Ovary (tissue), 9 donors: ENCODE data around the gene ACVRL1. TPM values are rescaled to one million over a fixed set of nuclear protein-coding genes. Genes with fewer than 3 reads are reported as not detected.

Experiments used
- DNase-seq, 5 donors: peaks; one replicate each; pipeline ENCODE4 v3.0.0-alpha.2; 2019 to 2020
- H3K27ac ChIP-seq, 2 donors: fragments of 200-600 bp; one replicate each; pipeline versions ENCODE4 v1.5.1 to v1.8.0; 2019 to 2022
- H3K27me3 ChIP-seq: fragments of 200-600 bp; one replicate; pipeline ENCODE4 v1.8.0; 2022
- H3K36me3 ChIP-seq: fragments of 200-600 bp; sonication (generic); one replicate; pipeline ENCODE4 v1.5.1; 2019
- H3K4me1 ChIP-seq: one replicate; pipeline ENCODE4 v1.8.1; 2013; ENCODE audit warnings: mild to moderate bottlenecking, moderate library complexity; ENCODE audit not compliant: insufficient read depth
- H3K4me3 ChIP-seq: fragments of 200-600 bp; sonication (generic); one replicate; pipeline ENCODE4 v1.5.1; 2017
- H3K9me3 ChIP-seq, 2 donors: fragments of 200-600 bp in 1 of 2; sonication (generic) in 1 of 2; one replicate each; pipeline versions ENCODE4 v1.5.1 to v1.8.1; 2013 to 2019; ENCODE audit warnings: mild to moderate bottlenecking in 1 of 2, moderate library complexity in 1 of 2
- CTCF ChIP-seq, 3 donors: fragments of 450-650 bp in 2 of 3; fragments of 200-600 bp in 1 of 3; IDR thresholded peaks; one replicate each; pipeline versions ENCODE4 v1.5.1 to v1.8.0; 2016 to 2022; ENCODE audit warnings: antibody characterized with exemption in 3 of 3, mild to moderate bottlenecking in 1 of 3
- EP300 ChIP-seq: sonication (generic); formaldehyde crosslinking; IDR thresholded peaks from one replicate; pipeline ENCODE4 v1.6.1; 2017; ENCODE audit warnings: antibody characterized with exemption
- POLR2A ChIP-seq: fragments of 450-650 bp; IDR thresholded peaks from one replicate; pipeline ENCODE4 v1.6.1; 2017; ENCODE audit warnings: antibody characterized with exemption, mild to moderate bottlenecking, moderate library complexity
- WGBS, 3 donors: extraction: QIAGEN DNeasy Blood & Tissue Kit in 1 of 3; methylation state at CpG; one replicate each; pipeline versions ENCODE4 v1.1.5 to v1.1.7; 2013 to 2017; 5-methylcytosine and 5-hydroxymethylcytosine counted together
- intact Hi-C, 4 donors: fragments of 100-400 bp; cut with DNase I; formaldehyde crosslinking; loops; one replicate each; pipeline versions ENCODE4 v1.11.0 to v1.15.1; 2022 to 2023
- polyA plus RNA-seq, 2 donors: library from polyadenylated mRNA; stranded (reverse); fragments of 200-250 nt in 1 of 2; fragments of 350-450 nt in 1 of 2; fragmentation: Illumina TruSeq in 1 of 2; extraction: RNeasy Lipid Tissue Mini Kit (QIAGEN cat#74804) in 1 of 2; gene quantifications; one replicate each; pipeline ENCODE4 v1.2.3, GENCODE V29; 2013 to 2014
- total RNA-seq, 7 donors: library from RNA; depleted of rRNA in 2 of 7; stranded (reverse); fragments of >200 nt in 2 of 7; fragmentation: NEBNext Ultra II Directional in 3 of 7; extraction: Animal tissue kit (Norgen Biotek cat#: 25700) in 3 of 7; gene quantifications; one replicate each; pipeline versions ENCODE4 v1.1.0 to v1.2.4, GENCODE V29; 2016 to 2023
- donor health status: DM: no; HTN: no; CAD: no; lungs with moderate emphysema.
- donor health status: DM: no; HTN: no; CAD: no.
- donor health status: Bipolar disorder and iron deficiency.
- donor health status: DM: yes; HTN: yes; CAD: no.
- donor health status: DM: no; HTN: no; CAD: no.
- donor health status: DM: yes; HTN: yes; CAD: no.

ACVRL1 gene
- total and polyA plus RNA-seq, 9 donors: 5.7 to 17.6 (median 11.2) TPM

GRCh38 chr12:51888316-51889215, 18.7 kb upstream of the ACVRL1 start:
- Histone ChIP-seq H3K27me3 (no peaks in the 10 kb centered on the region), H3K36me3 (no peaks in the 10 kb centered on the region), H3K4me1 (no peaks in the 10 kb centered on the region), H3K27ac (no peak overlapping the region), H3K9me3 (no peaks in the 10 kb centered on the region), H3K4me3 (no peak overlapping the region)
- intact Hi-C loops: no loop called here
- DNase-seq: no peak
- WGBS, 3 donors: 69 to 74% (median 73%) methylated on average over 15 of the region's 15 CpGs
- no peak for TF ChIP-seq POLR2A
- TF ChIP-seq EP300: no peak
- TF ChIP-seq CTCF (IDR thresholded peaks at IDR 0.05): no peak

GRCh38 chr12:51889216-51890132, 17.8 kb upstream of the ACVRL1 start:
- intact Hi-C loops: no loop called here
- Histone ChIP-seq H3K36me3 (no peaks in the 10 kb centered on the region), H3K9me3 (no peaks in the 10 kb centered on the region), H3K4me3 (no peak overlapping the region), H3K27ac (no peak overlapping the region), H3K4me1 (no peaks in the 10 kb centered on the region), H3K27me3 (no peaks in the 10 kb centered on the region)
- 80 to 81% (median 81%) methylated on average over 21 of the region's 21 CpGs for WGBS, 3 donors
- TF ChIP-seq EP300 (no peak), CTCF (IDR thresholded peaks at IDR 0.05) (no peak), POLR2A (no peak)
- peak in 1 of 5 donors; percentile 4 for DNase-seq

- Histone ChIP-seq H3K9me3 (no peaks in the 10 kb centered on the region), H3K4me3 (no peak overlapping the region), H3K36me3 (no peaks in the 10 kb centered on the region), H3K4me1 (no peaks in the 10 kb centered on the region), H3K27me3 (no peaks in the 10 kb centered on the region), H3K27ac (no peak overlapping the region)
- intact Hi-C loops: no loop called here
- DNase-seq: no peak
- TF ChIP-seq CTCF (IDR thresholded peaks at IDR 0.05) (no peak), EP300 (no peak)
- WGBS, 3 donors: 85 to 88% (median 86%) methylated on average over 2 of the region's 2 CpGs
These were observed 17.2 kb upstream of the ACVRL1 start for GRCh38 chr12:51890133-51890464.

- WGBS, 3 donors: 81 to 89% (median 86%) methylated on average over 19 to 22 of the region's 22 CpGs
- Histone ChIP-seq H3K27ac (no peak overlapping the region), H3K36me3 (no peaks in the 10 kb centered on the region), H3K27me3 (no peaks in the 10 kb centered on the region), H3K9me3 (no peaks in the 10 kb centered on the region), H3K4me1 (no peaks in the 10 kb centered on the region), H3K4me3 (no peak overlapping the region)
- TF ChIP-seq EP300 (no peak), CTCF (IDR thresholded peaks at IDR 0.05) (no peak), POLR2A (no peak)
- DNase-seq: peak in 1 of 5 donors; percentile 12
- intact Hi-C loops: no loop called here
These were observed 16.7 kb upstream of the ACVRL1 start for GRCh38 chr12:51890511-51891171.
